ENCODE measurements around the gene TBCA.
"Not testable (repeated sequence)": the region's sequence is repeated elsewhere in the genome, so short reads cannot be mapped to it uniquely, and the experiment has no call there.

The TBCA gene

DNA sequence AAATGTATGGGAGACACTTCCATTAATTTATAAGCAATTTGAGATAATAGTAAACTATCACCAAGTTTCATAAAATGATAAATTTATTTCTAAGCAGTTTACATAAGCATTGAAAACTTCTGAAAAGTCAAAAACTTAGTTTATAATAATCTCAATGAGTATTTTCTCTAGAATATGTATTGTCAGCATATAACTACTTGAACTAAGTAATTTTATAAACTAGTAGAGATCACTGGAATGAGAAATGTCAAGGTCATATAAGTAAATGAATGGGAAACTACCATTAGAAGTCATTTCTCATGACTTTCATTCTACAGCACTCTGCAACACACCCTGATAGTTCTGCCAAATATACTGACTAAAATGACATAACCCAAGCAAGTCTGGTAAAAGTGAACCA, 3.4 kb downstream of the TBCA start:
- DNase-seq (ENCODE audit: low spot score) = no peak

- no peak for DNase-seq (ENCODE audit: low spot score)
These were observed 4.7 kb downstream of the TBCA start for GRCh38 chr5:77771452-77771851.

GRCh38 chr5:77770293-77771005, 5.7 kb downstream of the TBCA start:
- DNase-seq (ENCODE audit: low spot score) = no peak

- no peak for DNase-seq (ENCODE audit: low spot score)
These were observed 7.2 kb downstream of the TBCA start for GRCh38 chr5:77768978-77769377.

DNA sequence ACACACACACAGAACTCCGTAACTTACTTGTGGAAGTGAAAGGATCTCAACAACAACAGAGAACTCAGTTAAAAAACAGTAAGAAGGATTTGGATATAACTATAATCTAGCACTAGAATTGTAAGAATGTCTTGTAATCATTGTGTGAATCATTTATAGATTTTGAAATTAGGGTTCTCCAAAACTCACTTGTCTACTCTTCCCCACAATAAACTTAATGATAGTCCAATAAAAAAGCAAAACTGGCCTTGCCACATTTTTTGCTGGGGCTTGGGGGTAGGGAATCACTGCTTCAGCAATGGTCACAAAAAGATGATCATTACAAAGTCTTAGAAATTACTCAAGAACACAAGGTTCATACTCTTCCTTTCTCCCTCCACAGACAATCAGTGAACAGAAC, 8.8 kb downstream of the TBCA start:
- DNase-seq (ENCODE audit: low spot score) = no peak

DNA sequence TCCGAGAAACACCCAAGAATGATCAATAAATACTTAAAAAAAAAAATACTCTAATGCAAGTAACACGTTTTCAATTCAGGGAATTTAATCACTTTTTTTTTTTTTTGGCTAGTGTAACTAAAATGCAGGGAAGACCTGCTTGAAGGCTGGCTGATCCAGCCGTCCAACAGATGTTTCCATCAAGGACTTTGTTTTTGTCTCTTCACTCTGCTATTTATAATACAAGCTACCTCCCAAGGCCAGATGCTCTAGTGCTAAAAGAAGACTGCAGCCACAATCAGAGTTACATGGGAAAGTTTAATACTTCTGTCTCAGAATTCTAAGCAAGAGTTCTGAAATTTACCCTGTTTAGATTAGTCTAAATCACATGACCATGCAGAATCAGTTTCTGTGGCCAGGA, 14.5 kb downstream of the TBCA start:
- no peak for DNase-seq (ENCODE audit: low spot score)

- no peak for DNase-seq (ENCODE audit: low spot score)
These were observed 17.8 kb downstream of the TBCA start for GRCh38 chr5:77758141-77758938.

- DNase-seq (ENCODE audit: low spot score) = no peak
These were observed 24.7 kb downstream of the TBCA start for GRCh38 chr5:77751328-77752023.

DNA sequence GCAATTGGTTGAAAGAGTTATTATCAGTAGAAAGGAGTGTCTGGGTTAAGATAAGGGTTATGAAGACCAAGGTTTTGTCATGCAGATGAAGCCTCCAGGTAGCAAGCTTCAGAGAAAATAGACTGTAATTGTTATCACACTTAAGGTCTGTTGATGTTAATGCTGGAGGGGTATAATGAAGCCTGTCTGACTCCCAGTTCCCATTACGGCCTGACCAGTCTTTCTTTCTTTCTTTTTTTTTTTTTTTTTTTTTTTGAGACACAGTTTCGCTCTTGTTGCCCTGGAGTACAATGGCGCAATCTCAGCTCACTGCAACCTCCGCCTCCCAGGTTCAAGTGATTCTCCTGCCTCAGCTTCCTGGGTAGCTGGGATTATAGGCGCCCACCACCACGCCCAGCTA, 25.2 kb downstream of the TBCA start:
- not testable (repeated sequence) for DNase-seq (ENCODE audit: low spot score)

DNA sequence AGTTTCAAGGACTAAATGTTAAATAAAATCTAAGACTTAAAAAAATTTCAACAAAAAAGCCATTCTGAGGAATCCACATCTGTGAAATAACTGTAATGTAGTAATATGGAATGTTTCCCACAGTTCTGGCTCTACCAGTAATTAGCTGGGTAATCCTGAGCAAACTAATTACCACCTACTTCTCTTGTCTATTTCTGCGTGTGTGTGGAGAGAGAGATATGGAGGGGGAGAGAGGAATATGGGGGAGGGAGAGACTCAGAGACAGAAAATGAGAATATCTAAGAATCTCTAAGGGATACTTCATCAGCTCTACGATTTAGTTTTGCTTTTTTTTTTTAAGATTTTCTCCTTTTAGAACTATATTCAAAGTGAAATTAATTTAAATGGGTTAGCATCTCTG, 28.0 kb downstream of the TBCA start:
- DNase-seq (ENCODE audit: low spot score) = no peak

DNA sequence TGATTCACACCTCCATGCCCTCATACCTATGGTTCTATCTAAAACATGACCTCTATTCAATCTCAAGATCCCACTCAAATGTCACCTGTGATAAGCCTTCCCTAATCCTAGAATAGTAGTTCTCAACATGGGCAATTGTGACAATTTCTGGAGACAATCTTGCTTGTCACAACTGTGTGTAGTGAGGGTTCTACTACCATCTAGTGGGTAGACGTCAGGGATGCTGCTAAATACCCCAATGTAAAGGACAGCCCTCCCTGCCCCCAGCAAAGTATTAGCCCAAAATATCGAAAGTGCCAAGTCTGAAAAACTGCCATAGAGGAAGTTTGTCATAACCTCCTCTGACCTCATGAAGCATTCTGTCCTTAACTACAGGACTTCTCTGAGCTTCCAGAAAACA, 32.0 kb downstream of the TBCA start:
- DNase-seq (ENCODE audit: low spot score) = peak; percentile 28

DNA sequence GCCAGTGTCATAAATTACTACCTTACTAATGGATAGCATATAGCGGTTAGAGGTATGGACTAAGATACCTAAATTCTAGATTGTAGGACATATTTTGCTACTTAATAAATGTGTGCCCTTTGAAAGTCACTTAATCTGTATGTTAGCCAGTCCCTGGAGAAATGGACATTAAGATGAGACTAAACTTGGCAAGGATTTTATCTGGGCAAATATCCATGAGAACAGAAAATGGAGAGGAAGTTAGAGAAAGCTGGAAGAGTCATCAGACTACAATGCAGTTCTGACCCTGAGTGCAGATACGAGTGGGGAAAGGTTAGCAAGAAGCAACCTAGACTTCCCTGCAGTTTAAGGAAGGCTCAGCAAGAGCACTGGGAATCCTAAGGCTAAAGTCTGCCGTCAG, 33.0 kb downstream of the TBCA start:
- DNase-seq (ENCODE audit: low spot score) = no peak

- DNase-seq (ENCODE audit: low spot score) = no peak
These were observed 34.5 kb downstream of the TBCA start for GRCh38 chr5:77741608-77742007.

GRCh38 chr5:77734885-77735284, 41.3 kb downstream of the TBCA start:
- DNase-seq (ENCODE audit: low spot score) = no peak

- DNase-seq (ENCODE audit: low spot score) = no peak
These were observed 43.0 kb downstream of the TBCA start for GRCh38 chr5:77733130-77733529.

GRCh38 chr5:77727190-77727589, 48.9 kb downstream of the TBCA start:
- no peak for DNase-seq (ENCODE audit: low spot score)

DNA sequence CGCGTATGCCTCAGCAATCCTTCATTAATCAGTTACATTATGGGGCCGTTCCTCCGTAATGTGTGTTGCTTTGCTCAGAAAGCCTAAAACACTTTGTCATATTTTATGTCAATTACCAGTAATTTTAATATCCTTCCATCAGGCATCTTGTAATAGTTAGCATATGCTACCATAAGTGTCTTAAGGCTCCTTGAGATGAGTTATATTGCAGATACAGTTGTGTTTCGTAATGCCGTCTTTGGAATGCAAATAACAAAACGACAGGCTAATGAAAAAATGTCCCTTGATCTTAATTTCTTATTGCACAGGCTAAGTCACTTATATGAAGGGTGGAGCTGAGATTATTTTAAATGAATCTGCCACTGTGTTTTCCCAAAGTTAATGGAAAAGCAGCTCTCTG, 50.5 kb downstream of the TBCA start:
- DNase-seq (ENCODE audit: low spot score) = no peak

GRCh38 chr5:77724934-77725333, 51.2 kb downstream of the TBCA start:
- DNase-seq (ENCODE audit: low spot score) = no peak

GRCh38 chr5:77719666-77720363, 56.3 kb downstream of the TBCA start:
- peak; percentile 27 for DNase-seq (ENCODE audit: low spot score)

- peak; percentile 65 for DNase-seq (ENCODE audit: low spot score)
These were observed 57.1 kb downstream of the TBCA start for GRCh38 chr5:77718934-77719610.

DNA sequence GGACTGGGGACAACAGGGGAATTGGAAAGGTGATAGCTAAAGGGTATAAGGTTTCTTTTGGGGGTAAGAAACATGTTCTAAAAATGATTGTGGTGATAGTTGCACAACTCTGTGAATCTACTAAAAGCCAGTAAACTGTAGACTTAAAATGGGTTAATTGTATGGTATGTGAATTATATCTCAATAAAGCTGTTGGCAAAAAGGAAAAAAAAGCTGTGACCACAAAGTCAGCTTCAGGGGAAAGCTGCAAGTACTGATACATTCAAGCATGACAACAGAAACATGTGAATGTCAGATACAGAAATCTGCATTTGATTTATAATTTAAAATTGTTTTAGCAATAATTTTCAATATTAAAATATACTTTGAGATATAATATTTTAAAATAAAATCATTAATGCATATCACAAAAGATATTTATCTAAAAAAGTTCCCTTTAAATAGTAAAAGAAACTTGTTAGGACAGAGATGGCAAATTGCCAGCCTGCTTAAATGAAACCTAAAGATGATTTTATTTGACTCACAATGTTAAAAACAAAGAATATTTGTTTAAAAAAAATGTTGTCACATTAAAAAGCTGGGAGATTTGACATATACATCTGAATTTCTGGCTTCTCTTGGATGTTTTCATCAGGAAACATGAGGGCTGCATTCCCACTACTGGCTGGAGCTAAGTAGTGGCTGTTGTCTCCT, 66.0 kb downstream of the TBCA start:
- DNase-seq (ENCODE audit: low spot score) = peak; percentile 28
